HG03280 (cell line): ENCODE results near the gene FHAD1.
"Not testable (repeated sequence)": the region's sequence is repeated elsewhere in the genome, so short reads cannot be mapped to it uniquely, and the experiment has no call there.

Source experiments
- ATAC-seq: cut with Tn5 transposase; IDR thresholded peaks from one replicate; pipeline ENCODE4 v1.9.1; 2021; ENCODE audit warnings: mild to moderate bottlenecking, moderate library complexity; ENCODE audit not compliant: unreplicated experiment

Gene FHAD1

DNA sequence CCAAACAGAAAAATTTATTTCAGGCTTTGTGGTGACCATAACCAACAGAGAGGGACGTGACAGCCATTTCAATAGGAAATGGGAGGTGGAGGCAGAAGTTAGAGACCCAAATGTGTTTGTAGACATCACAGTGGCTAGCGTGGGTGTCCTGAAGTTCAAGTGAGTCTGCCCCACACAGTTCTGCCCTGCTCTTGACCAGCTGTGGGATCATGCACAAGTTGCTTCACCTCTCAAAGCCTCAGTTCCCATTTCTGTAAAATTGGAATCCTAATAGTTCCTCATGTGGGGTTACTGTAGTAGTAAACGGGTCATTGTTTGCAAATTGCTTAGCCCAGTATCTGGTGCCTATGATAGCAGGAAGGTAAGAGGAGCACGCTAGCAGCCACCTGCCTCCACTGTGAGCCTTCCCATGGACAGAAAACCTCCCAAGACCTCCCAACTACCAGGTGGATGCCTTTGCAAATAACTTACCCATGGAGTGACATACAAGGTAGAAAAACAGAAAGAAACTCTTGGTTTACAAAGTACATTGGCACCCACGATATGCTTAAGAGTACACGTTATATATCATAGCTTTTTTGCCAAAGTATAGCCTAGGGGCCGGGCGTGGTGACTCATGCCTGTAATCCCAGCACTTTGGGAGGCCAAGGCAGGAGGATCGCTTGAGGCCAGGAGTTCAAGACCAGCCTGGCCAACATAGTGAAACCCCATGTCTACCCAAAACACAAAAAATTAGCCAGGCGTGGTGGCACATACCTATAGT, 29.1 kb downstream of the FHAD1 start:
- ATAC-seq: no peak

DNA sequence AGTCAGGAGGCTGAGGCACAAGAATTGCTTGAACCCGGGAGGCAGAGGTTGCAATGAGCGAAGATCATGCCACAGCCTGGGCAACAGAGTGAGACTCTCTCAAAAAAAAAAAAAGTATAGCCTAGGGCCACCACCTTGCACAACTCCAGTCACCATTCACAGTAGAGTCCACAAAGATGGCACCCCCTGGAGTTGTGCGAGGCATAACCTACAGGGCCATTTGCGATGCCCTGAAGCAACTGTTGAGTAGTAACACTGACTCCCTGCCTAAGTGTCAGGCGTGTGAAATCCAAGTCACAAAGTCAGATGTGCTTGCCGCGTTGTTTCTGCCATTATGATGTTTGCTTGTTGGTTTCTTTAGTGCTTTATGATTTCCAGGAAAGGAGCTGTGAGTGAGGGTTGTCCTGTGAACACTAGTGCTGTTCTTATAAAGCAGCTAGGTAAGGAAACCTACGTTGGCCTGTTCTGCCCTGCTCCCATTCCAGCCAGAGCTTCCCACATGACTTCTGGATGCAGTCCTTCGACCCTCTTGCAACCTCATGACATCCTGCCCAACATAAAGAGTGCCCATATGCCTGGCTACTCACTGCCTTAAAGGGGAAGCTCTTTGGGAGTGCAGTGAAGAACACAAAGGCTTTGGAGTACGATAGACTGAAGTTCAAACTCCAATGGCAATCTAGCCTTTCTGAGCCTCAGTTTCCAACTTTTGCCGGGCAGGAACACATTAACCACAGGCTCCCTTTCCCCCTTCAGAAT, 29.8 kb downstream of the FHAD1 start:
- no peak for ATAC-seq

DNA sequence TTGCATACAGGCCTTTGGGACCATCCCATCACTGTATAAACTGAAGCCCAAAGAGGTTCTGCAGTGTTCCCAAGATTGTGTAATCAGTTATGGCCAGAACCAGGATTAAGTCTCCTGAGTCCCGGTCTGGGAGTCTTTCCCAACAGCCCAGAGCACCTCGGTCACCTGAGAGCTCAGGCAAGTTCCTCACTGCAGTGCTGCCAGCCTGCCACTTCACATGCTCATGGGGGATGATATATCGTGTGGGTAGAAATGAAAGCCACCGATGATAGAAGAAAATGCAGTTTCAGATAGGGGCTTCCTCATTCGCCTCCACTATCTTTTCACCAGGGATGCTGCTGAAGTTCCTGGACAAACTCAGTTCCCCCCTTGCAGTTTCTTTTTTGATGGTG, 30.4 kb downstream of the FHAD1 start:
- ATAC-seq: no peak

DNA sequence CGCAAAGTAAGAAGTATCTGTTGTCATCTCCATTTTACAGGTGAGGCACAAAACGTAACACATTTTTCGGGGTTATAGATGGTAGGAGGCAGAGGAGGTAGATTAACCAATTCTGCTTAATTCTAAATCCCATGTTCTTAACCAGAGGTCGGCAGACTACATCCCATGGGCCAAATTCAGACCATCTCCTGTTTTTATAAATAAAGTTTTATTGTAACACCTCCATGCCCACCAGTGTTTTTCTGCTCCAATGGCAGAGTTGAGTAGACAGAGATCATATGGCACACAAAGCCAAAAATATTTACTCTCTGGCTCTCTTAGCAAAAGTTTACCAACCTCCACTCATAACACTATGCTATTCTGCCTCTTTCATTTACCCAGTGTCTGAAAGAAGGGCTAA, 30.9 kb downstream of the FHAD1 start:
- no peak for ATAC-seq

DNA sequence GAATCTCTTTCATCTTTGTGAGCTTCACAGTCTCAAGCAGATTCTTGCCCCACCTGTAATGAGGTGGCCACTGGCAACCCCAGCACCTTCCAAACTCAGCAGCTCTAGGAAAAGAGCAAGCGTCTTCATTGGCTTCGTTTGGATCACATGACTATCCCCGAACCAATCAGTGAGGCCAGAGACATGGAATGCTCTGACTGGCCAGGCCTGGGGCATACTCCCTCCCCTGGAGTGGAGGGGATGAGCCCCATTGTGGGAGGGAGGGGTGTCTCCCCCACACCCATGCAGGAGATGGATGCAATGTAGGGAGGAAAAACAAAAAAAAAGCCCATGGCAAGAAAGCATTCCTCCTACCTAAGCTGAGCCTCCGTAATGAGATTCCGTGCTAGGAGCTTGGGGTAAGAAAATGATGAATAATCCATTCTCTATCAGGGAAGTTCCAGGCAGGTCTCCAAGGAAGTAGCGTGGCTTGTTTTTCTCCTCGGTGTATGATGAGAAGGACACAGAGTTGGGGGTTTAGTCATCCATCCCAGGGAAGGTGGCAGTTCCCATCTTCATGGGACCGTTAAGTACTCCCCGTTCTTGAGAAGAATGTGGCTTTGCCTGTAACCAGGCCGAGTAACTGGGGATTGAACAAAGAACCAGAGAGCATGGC, 32.7 kb downstream of the FHAD1 start:
- ATAC-seq: no peak

DNA sequence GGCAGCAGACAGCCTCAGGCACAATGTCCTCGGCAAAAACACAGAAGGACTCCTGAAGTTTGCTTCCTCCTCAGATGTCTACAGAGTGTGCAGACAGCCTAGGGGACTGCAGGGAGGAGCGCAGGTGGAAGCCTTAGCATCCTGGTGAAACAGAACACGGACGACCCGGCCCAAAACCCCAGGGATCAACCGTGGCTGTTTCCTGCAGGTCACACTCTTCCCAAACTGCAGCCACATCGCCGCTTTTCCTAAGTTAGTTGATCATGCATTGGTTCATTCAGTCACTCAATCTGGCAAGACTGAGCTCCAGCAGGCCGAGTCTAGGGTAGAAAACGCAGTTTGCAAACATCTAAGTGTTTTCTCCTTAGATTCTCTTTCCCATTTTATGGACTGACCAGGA, 33.4 kb downstream of the FHAD1 start:
- ATAC-seq: no peak

DNA sequence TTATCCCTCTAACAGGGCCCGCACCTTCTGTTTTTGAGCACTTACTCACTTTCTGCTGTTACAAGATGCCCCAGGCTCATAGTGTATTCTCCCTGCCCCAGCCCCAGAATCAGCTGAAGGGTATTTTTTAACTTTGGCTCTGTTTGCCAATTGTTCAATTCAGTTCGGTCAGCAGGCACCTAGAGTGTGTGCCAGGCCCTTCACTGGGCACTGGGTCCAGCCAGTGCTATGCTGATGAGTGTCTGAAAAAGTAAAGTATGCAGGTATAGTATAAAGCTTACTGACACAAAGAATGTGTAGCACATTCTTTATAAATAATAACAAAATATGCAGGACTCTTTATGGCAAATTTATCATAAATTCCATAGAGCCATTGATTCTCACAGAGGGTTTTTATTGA, 35.0 kb downstream of the FHAD1 start:
- no peak for ATAC-seq

DNA sequence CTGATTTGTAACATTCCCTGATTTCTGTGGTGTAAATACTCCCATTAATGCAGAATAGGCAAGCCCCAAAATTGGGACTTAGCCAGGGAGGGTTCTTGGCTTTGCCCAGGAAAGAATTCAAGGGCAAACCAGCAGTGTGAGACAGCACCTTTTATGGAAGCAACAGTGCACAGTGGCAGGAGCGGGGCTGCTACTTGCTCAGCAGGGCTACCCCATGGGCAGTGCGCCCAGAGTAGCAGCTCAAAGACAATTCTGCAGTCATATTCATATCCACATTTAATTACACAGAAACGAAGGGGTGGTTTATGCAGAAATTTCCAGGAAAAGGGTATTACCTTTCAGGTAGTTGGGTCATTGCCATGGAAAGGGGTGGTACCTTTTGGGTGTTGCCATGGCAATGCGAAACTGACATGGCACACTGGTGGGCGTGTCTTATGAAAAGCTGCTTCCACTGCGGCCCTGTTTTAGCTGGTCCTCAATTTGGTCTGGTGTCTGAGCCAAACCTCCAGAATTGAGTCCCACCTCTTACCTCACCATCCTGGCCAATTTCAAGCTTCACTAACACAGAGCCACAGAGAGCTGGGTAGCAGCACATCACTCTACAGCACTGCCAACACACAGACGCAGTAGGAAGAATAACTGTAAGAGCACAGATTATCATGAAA, 35.9 kb downstream of the FHAD1 start:
- no peak for ATAC-seq

DNA sequence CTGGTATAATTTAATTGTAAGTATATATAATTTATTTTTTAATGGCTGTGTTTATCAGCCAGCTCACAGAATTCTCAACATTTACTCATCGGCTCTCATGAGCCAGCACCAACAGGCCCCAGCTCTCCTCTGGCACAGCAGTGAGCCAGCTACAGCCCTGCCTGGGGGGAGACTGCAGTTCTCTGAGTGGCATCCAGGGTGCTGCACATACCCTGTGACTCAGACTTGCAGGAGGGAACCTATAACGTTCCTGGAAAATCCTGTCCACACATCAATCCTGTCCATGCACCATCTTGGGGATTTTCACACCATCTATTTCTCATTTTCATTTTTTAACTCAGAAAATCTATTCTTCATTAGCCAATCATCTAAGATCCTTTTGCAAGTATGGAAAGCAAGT, 36.5 kb downstream of the FHAD1 start:
- no peak for ATAC-seq

DNA sequence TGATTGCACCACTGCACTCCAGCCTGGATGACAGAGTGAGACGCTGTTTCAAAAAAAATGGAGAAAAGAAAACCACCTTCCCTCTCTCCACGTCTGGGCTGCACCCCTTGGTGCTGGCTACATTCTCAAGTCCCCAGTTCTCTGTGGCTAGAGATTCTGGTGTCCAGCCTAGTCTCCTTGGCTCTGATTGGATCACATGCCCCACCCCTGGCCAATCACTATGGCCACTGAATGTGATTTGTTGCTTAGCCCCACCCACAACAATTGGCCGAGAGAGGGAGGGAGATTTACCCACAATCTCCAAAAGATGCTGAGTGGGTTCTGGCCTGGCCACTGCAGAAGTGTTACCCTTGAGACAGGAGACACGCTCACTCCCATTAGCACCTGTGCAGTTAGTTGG, 39.4 kb downstream of the FHAD1 start:
- ATAC-seq: no peak

DNA sequence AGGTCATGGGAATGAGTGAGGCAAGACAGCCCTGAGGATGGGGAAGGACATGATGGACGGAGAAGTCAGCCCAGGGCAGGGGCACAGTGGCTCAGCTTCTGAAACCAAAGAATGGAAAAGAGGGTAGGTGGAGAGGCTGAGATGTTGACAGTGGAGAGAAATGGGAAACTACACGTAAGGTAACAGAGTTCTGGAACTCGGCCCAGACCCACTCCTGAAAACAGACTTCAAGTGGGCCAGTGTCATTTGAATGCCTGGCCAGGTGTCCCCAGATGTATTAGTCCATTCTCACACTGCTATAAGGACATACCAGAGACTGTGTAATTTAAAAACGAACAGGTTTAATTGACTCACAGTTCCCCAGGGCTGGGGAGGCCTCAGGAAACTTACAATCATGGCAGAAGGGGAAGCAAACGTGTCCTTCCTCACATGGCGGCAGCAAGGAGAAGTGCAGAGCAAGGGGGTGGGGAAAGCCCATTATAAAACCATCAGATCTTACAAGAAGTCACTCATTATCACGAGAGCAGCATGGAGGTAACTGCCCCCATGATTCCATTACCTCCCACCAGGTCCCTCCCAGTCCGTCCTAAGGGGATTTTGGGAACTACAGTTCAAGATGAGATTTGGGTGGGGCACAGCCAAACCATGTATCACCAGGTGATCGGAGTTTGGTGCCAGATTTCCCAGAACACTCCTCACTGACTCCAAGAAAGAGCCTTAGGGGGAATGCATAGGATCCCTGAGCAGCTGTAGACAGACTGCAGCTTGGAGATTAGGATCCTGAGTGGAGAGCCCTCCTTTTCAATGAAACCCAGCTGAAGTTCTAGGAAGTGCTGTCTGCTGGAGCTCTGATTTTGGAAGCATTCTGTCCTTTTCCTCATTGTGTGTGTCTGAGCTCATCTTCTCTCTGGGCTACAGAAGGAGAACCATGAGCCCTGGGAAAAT, 40.3 kb downstream of the FHAD1 start:
- no peak for ATAC-seq

DNA sequence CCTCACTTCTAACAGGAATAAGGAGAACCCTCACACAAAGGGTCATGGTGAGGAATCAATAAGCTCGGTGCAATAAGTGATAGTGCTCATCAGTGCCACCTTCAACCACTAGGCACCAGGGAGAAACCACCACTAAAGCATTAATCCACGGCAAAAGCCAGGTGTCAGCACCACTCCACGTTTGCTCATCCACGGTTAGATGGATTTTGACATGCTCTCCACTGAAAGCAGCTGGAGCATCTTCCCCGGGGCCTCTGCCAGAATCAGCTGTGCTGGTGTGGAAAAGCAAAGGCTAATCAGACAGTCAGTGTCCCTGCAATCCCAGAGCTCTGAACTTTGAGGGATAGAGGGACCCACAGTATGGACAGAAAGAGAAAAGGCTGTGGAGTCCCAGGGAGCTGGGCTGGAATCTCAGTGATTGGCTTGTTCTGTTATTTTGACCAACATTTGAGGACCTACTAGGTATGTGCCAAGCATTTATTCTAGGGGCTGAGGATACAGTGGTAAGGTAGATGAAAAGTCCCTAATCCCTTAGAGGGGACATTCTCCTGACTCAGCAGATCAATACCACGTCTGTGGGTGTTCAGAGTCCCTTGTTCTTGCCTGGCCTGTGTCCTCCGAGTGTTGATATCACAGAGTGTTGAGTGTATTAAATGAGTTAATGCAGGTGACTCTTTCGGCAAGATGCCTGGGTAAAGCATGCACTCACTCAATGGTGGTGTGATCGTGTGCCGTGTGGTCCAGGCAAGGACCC, 41.3 kb downstream of the FHAD1 start:
- no peak for ATAC-seq

DNA sequence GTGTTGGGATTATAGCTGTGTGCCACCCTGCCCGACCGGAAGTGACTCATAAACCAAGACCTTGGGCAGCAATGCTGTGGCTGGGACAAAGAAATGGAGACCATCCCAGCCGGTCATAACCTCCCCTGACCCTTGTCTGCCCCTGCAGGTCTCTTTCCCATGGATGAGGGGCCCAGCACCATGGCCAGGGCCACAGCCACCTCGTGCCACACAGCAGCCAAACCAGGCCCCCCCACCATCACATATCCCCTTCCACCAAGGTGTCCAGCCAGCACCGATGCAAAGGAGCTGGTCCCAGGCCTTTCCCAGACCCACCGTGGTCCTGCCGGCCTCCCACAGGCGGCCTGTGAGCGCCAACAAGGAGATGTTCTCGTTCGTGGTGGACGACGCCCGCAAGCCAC, 42.2 kb downstream of the FHAD1 start:
- no peak for ATAC-seq

DNA sequence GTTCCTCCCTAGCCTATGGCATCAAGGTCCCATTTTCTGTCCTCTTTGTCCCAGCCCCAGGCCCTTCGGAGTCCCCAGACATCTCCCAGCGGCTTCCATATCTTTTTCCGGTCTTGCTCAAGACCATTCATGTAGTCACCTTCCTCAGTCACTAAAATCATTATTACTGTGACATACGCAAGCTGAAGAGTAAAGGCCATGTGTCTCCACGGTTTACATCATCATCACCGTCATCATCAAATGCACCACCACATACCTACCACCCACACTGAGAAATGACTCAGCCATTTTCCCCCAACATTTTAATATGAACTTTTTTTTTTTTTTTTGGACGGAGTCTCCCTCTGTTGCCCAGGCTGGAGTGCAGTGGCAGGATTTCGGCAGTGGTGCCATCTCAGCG, 43.4 kb downstream of the FHAD1 start:
- no peak for ATAC-seq

DNA sequence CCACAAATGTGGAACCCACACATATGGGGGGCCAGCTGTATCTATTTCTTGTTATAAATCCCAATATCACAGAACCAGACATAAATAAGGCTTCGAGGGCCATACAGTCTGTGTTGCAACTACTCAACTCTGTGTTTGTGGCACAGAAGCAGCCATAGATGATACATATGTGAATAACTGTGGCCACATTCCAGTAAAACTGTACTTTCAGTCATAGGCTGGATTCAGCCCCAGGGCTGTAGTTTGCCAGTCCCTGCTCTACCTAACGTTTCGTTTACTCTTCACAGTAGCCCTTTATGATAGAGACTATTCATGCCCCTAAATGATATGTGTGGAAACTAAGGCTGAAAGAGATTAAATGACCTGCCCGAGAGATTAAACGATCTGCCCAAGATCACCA, 48.7 kb downstream of the FHAD1 start:
- ATAC-seq: no peak

DNA sequence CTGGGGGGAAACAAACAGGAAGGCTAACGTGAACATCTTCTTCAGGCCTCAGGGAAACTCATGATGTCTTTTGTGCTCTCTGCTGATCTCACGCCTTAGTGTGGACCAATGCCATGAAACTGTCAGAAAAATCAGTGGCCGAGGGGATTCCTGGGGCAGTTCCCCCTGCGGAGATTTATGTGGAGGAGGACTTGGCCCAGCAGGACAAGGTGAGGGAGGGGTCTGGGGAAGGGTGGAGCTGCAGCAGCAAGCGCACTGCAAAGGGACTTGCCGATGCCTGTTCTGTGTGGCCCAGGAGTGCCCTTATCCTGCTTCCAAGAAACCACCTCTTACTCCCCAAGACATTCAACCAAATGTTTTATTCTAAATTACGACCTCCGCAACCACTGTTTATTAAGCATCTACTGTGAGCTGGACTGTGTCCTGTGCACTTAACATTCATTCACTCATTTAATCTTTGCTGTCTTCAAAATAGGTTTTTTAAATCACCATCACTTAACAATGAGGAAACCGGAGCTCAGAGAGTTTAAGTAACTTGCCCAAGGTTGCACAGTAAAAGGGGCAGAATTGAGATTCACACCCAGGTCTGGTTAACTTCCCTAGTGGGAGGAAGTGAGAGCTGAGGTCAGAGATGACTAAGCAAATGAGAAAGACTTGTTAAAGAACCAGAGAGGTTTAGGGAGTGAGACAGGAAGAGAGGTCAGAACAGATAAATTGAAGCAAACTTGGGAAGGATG, 49.7 kb downstream of the FHAD1 start:
- ATAC-seq: no peak

DNA sequence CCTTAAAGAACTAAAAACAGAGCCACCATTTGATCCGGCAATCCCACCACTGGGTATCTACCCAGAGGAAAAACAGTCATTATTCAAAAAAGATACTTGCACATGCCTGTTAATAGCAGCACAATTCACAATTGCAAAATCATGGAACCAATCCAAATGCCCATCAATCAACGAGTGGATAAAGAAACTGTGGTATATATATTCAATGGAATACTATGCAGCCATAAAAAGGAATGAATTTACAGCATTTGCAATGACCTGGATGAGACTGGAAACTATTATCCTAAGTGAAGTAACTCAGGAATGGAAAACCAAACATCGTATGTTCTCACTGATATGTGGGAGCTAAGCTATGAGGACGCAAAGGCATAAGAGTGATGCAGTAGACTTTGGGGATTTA, 51.0 kb downstream of the FHAD1 start:
- ATAC-seq: not testable (repeated sequence)

DNA sequence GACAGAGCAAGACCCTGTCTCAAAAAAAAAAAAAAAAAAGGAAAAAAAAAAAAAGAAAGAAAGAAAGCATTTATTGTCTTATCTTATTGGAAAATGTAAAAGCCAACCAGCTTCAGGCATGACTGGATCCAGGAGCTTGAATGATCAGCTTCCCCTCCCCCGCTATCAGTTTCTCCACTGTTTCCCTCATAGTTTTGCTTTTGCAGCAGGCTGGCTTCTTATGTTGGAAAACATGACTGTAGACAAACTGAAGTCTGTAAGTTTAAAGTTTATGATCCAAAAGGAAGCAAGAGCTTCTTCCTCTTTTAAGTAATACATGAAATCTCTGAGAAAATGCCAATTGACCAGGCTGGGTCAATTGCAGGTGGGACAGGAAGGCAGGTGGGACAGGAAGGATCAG, 52.2 kb downstream of the FHAD1 start:
- ATAC-seq: no peak

DNA sequence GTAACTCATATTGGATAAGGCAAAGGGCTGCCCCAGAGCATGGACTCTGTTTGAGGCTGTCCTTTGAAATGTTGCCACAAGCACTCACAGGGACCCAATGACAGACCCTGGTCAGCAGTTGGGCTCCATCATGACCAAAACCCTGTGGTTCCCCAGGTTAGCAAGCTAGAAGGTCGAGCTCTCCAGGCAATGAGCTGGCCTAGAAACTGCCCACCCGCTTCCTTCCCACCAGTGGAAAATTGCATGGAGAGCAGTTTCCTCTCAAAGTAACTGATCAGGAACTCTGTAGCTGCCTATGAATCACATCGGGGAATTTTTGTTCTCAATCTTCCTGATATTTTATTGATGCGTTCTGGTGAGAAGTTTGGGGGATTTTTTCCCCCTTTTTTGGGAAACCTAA, 52.8 kb downstream of the FHAD1 start:
- no peak for ATAC-seq
